RWPE1 (cell line): Measurements from ENCODE around the gene CDYL2.

Experiments used
- CTCF ChIA-PET: fragments of 350-600 bp; sonication (Branson Sonifier 250); formaldehyde crosslinking; extraction: SDS; loops from one replicate; lab custom pipeline; 2021; lab: Yijun Ruan, JAX
- POLR2A ChIA-PET: fragments of 400-600 bp; formaldehyde crosslinking; extraction: SDS; loops from one replicate; lab custom pipeline; 2020; ENCODE audit warnings: antibody characterized with exemption; ENCODE audit not compliant: low non-redundant PET; lab: Yijun Ruan, JAX
- DNase-seq: peaks from one replicate; pipeline ENCODE4 v3.0.0; 2012; ENCODE audit warnings: low spot score
- H3K27ac ChIP-seq: fragments of 450-650 bp; 2 replicates; pipeline ENCODE4 v1.5.1; 2017
- TF ChIP-seq, protein P1 (sequence below): fragments of 450-650 bp; conservative IDR thresholded peaks from 2 replicates; pipeline ENCODE4 v1.5.1; 2017; ENCODE audit warnings: low read depth, mild to moderate bottlenecking

Gene CDYL2

DNA sequence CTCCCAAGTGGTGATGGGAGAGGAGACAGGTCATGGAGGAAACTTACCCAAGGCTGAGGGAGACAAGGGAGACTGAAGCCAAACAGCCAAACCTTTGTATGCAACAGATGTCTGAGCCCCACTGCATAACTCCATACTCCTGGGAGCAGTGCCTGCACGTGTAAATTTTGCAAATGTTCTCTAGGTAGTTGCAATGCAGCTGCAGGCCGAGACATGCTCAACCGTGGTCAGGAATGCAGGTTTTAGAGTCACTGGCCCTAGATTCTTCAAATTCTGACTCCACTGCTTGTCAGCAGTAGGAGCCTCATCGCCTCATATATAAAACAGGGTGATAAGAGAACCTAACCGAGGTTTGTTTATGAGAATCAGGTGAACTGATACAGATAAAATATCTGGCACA is 252.1 kb downstream of the CDYL2 start:
- POLR2A ChIA-PET, result no interaction called here
- TF ChIP-seq, protein P1, sequence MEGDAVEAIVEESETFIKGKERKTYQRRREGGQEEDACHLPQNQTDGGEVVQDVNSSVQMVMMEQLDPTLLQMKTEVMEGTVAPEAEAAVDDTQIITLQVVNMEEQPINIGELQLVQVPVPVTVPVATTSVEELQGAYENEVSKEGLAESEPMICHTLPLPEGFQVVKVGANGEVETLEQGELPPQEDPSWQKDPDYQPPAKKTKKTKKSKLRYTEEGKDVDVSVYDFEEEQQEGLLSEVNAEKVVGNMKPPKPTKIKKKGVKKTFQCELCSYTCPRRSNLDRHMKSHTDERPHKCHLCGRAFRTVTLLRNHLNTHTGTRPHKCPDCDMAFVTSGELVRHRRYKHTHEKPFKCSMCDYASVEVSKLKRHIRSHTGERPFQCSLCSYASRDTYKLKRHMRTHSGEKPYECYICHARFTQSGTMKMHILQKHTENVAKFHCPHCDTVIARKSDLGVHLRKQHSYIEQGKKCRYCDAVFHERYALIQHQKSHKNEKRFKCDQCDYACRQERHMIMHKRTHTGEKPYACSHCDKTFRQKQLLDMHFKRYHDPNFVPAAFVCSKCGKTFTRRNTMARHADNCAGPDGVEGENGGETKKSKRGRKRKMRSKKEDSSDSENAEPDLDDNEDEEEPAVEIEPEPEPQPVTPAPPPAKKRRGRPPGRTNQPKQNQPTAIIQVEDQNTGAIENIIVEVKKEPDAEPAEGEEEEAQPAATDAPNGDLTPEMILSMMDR, result no peak
- DNase-seq, result peak; percentile 36
- CTCF ChIA-PET, result interaction anchor here (0.7 kb wide), 1 partner anchor 901 kb away, joined by 4 read pairs; no protein-coding TSS in a partner anchor
- H3K27ac ChIP-seq, result no peak overlapping the region
